Measurements from ENCODE around the gene FAM169A.

DNA sequence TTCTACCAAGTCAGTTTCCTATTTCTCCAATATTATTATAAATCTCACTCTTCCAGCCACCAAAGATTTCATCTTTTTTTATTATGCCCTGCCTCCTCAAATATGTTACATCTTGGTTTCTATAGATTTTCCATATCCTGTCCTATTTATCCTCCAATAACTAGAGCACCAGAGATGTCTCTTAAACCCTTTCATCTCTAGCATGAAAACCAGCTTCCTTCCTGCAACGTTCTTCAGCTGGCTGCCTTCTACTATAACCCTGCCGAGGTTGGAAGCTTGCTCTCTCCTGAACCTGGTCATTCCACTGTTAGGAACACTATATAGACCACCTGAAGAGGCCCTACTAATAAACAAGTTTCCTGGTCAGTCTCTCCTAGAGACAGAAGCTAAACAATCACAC lies 27.9 kb downstream of the FAM169A start:
- TF ChIP-seq, protein P1, sequence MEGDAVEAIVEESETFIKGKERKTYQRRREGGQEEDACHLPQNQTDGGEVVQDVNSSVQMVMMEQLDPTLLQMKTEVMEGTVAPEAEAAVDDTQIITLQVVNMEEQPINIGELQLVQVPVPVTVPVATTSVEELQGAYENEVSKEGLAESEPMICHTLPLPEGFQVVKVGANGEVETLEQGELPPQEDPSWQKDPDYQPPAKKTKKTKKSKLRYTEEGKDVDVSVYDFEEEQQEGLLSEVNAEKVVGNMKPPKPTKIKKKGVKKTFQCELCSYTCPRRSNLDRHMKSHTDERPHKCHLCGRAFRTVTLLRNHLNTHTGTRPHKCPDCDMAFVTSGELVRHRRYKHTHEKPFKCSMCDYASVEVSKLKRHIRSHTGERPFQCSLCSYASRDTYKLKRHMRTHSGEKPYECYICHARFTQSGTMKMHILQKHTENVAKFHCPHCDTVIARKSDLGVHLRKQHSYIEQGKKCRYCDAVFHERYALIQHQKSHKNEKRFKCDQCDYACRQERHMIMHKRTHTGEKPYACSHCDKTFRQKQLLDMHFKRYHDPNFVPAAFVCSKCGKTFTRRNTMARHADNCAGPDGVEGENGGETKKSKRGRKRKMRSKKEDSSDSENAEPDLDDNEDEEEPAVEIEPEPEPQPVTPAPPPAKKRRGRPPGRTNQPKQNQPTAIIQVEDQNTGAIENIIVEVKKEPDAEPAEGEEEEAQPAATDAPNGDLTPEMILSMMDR (conservative IDR thresholded peaks at IDR 0.05; ENCODE audit: low read depth in 2 of 2), result no peak
- no peak for TF ChIP-seq JUNB (IDR thresholded peaks at IDR 0.05; ENCODE audit: unreplicated experiment)
- TF ChIP-seq, protein P2, sequence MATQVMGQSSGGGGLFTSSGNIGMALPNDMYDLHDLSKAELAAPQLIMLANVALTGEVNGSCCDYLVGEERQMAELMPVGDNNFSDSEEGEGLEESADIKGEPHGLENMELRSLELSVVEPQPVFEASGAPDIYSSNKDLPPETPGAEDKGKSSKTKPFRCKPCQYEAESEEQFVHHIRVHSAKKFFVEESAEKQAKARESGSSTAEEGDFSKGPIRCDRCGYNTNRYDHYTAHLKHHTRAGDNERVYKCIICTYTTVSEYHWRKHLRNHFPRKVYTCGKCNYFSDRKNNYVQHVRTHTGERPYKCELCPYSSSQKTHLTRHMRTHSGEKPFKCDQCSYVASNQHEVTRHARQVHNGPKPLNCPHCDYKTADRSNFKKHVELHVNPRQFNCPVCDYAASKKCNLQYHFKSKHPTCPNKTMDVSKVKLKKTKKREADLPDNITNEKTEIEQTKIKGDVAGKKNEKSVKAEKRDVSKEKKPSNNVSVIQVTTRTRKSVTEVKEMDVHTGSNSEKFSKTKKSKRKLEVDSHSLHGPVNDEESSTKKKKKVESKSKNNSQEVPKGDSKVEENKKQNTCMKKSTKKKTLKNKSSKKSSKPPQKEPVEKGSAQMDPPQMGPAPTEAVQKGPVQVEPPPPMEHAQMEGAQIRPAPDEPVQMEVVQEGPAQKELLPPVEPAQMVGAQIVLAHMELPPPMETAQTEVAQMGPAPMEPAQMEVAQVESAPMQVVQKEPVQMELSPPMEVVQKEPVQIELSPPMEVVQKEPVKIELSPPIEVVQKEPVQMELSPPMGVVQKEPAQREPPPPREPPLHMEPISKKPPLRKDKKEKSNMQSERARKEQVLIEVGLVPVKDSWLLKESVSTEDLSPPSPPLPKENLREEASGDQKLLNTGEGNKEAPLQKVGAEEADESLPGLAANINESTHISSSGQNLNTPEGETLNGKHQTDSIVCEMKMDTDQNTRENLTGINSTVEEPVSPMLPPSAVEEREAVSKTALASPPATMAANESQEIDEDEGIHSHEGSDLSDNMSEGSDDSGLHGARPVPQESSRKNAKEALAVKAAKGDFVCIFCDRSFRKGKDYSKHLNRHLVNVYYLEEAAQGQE (IDR thresholded peaks at IDR 0.05; ENCODE audit: unreplicated experiment), result no peak

All from GM23338 (cell line).